Activated CD4-positive, alpha-beta T cell treated with anti-CD3 and anti-CD28 coated beads, Interleukin-2, amount 50 U/mL, for 24 hours (primary cell): ENCODE data around the gene CDHR4.
"Not testable (repeated sequence)": the region's sequence is repeated elsewhere in the genome, so short reads cannot be mapped to it uniquely, and the experiment has no call there.

Source experiments
- DNase-seq, 2 donors: peaks; one replicate each; pipeline ENCODE4 v3.0.0-alpha.2; 2020; ENCODE audit warnings: low read depth in 1 of 2, low spot score in 1 of 2

The CDHR4 gene

GRCh38 chr3:49804141-49805041 lies 4.7 kb upstream of the CDHR4 start:
- DNase-seq, result no peak

DNA sequence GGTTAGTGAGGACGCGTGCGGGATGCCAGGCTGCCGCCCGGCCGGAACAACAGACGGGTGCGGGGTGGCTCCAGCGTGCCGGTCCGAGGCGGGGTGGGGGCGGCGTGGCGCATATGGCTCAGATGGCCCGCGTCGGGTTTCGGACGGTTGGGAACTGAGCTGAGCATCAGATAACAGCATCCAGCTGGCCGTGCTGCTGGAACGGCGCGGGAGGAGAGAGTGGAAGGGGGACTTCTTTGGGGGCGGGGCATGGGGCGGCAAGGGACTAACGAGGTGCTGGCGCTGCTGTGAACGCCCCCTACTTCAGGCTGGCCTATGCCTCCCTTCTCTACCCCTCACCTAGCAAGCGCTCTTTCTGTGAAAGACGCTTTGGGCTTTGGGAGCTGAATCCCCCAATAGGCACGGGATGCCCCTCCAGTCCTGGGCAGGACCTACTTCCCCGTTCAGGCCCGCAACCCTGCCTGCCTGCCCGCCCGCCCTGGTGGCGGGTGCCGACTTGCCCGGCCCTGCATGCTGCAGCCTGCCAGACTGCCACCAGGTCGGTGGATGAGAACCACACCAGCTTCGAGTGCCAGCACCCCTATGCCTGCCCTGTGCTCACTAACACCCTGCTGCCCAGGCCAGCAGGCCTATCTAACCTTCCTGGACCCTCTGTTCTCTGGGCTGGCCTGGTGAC lies 3.9 kb upstream of the CDHR4 start:
- peak in 1 of 2 donors; percentile 15 for DNase-seq

- peak; percentile 74 to 83 for DNase-seq
Observed at GRCh38 chr3:49802719-49803464, 3.2 kb upstream of the CDHR4 start, which contains the start of gene INKA1. Gene INKA1, plus strand, starts transcription at chr3:49803261. Its CDS starts 132 bp downstream, at chr3:49803393.

DNA sequence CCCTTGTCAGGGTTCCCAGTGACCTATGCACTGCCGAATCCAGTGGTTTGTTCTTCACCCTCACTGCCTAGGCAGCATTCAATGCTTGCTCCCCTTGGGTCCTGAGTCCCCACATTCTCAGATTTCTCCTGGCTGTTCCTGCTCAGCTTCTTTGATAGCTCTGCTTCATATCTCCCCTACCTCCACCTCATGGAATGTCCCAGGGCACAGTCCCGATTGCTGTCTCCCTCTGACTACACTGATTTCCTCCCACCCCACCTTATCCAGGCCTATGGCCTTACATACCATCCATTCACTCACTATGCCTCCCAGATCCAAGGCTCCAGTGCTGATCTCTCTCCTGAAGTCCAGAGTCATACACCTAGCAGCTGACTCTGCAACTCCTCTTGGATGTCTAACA lies 1.5 kb upstream of the CDHR4 start:
- no peak for DNase-seq

- DNase-seq, result no peak
Observed at GRCh38 chr3:49799105-49799504, 568 bp downstream of the CDHR4 start.

GRCh38 chr3:49794926-49795905 lies 4.5 kb downstream of the CDHR4 start:
- no peak for DNase-seq

GRCh38 chr3:49794431-49794830 lies 5.2 kb downstream of the CDHR4 start:
- no peak for DNase-seq

DNA sequence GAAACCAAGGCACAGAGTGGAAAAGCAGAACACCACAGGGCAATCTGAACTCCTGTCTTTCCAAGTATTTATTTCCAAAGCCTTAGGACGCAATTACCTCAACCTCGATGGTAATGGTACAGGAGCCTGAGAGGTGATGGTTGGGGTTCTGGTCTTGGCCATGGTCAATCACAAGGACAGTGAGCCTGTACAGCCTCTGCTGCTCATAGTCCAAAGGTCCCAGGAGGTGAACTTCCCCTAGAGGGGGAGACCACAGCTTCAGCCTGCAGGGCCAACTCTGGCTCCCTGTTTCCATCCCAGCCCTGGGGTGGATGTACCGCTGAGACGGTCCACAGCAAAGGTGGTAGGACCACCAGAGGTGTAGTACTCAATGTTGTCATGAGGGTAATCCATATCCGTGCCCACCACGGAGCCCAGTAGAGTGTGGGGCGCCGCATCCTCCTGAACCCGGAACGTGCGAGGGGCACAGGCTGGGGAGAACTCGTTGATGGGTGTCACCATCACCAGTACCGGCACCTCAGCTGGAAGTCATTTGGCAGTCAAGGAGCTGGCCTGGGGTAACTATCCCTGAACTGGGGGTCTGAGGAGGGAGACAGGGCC lies 6.1 kb downstream of the CDHR4 start:
- DNase-seq, result no peak

DNA sequence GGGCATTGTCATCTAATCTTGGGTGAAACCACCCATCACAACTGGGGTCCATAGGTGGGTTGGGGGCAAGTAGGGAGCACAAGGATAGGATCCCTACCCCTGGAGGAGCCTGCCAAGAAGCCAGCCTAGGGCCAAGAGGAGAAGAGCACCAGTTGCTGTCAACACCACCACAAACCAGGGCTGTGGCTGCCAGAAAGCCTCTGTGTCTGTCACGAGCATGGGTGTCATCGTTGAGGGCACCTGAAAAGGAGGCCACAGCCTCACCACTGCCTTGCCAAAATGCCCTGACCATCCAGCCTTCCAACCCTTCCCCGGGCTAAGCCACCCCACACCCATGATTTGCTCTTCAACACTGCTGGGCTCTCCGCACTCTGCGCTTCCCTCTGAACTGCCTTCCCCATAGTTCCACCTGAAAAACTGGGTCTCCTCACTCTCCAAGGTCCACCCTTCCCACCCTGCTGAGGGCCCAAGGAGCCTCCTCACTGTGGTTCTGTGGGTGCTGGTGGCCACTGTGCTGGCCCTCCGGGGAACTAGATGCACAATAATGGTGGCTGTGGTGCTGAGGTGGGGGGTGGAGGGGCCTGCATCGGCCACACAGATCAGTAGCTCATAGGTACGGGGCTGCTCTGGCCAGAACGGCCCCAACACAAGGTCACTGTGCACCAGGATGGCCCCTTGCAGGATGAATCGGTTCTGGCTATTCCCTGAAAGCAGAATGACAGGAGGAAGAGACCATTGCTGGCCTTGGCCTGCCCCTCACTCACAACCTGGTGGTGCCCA lies 7.1 kb downstream of the CDHR4 start:
- DNase-seq, result no peak

DNA sequence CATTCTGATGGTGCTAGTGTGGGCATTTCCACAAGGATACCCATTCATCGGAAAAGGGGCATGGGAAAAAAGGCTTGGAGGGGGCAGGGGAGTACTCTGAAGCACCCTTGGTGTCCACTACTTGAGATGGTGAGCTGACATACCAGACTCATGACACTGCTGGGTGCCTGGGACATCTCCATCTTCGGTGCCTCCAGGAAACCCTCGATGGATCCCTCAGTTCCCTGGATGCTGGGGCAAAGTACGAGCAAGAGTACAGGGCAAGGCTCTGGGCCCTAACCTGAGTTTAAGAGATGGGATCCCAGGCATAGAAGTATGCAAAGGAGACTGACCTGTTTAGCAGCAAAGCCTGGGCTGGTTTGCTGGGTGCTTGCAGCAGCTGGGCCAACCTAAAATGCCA lies 8.1 kb downstream of the CDHR4 start:
- no peak for DNase-seq

DNA sequence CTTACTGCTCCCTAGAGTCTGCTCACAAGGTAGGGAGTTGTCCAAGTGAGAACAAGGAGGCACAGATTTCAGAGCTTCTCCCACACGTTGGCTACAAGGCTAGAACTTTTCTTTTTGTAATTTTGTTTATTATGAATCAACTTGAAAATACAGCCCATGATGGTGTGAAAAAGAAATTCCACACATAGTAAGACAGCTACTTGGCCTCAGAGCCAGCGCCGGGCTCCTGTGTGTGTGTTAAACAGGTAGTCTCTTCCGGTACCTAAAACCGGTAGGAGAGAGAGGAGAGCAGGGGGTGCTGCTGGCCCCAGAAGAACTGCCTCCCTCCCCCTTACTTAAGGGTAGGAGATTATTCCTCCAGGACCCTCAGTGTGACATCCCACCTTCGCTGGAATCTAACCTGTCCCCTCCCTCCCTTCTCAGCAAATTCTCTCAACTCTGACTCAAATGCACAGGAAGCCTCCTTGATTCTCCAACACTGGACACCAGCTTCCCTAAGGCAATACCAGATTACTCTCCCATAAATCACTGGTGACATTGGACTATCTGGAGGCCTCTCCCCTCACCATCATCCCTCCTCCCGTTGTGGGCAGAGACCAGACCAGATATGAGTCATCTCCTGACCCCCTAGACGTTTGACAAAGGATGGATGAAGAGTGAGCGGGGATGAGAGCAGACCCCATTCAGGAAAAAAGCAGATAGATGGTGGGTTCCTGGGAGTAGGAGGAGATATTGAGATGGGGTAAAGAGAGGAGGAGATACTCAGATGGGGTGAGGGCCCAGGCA lies 8.9 kb downstream of the CDHR4 start:
- no peak for DNase-seq

GRCh38 chr3:49788056-49788455 lies 11.6 kb downstream of the CDHR4 start:
- DNase-seq, result no peak

DNA sequence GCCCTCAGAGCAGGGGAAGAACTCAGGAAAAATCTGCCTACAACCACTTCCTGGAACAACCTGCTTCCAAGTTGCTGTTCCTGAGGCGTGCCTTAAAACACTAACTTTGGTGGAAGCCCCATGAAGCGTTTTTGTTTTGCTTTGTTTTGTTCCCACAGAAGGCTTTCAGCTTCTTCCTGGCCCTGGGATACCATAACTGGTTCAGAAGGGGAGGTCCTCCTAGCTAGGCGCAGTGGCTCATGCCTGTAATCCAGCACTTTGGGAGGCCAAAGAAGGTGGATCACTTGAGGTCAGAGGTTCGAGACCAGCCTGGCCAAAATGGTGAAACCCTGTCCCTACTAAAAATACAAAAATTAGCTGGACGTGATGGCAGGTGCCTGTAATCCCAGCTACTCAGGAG lies 12.1 kb downstream of the CDHR4 start:
- no peak for DNase-seq

- DNase-seq, result no peak
Observed at GRCh38 chr3:49787182-49787464, 12.6 kb downstream of the CDHR4 start.

DNA sequence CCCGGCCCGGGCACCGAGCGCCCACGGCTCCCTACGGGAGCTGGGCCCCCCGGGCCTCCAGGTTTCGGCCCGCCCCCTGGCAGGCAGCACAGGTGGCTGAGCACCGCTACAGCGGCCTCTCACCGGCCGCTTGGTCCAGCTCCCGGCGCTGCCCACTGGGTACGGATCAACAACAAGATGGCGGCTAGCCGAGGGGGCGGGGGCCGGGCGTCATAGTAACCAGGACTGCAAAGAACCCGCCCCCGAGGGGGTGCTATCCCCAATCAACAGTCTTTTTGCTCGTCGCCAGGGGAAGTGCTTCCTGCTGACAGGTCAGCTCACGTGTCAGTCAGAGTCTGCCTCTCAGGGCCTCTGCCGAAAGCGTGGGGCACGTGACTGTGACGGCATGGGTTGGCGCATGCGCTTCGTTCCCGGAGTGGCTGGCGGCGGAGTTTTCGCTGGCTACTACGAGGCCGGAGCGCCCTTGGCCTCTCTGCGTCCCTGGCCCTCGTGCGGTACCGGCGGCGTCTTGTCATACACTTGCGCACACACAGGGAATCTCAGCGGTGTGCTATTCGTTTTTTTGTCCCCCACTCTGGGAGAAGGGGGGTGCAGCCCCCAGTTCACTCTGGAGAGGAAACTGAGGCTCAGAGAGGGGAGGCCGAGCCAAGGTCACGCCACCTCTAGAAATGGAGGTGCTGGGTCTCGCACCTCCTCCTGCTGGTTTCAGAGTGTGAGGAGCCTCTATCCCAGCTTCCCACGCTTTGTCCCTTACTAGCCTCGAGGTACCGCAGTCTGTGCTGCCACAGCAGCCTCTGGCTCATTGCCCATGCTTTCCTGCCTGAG lies 13.1 kb downstream of the CDHR4 start, which contains the start of gene IP6K1:
Gene IP6K1, minus strand, starts transcription at position 186 of the 825 bp plus-strand sequence. CDS start 38,502 bp downstream, outside the sequence.
- peak; percentile 96 to 100 for DNase-seq

GRCh38 chr3:49785565-49786356 lies 13.9 kb downstream of the CDHR4 start:
- no peak for DNase-seq

DNA sequence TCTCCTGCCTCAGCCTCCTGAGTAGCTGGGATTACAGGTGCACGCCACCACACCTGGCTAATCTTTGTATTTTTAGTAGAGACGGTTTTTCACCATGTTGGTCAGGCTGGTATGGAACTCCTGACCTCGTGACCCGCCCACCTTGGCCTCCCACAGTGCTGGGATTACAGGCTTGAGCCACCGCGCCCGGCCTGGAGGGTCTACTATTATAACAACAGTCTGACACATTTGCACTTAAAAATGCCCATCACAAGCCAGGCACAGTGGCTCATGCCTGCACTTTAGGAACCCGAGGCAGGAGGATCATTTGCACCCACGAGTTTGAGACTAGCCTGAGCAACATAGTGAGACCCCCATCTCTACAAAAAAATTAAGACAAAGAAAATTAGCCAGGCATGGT lies 17.4 kb downstream of the CDHR4 start:
- not testable (repeated sequence) for DNase-seq
